Measurements from ENCODE around the gene BAG5. TPM values are rescaled to one million over a fixed set of nuclear protein-coding genes. Genes with fewer than 3 reads are reported as not detected.
A peak's percentile ranks its signal among the peaks of the same experiment; 100 is the strongest.
"Not testable (repeated sequence)": the region's sequence is repeated elsewhere in the genome, so short reads cannot be mapped to it uniquely, and the experiment has no call there.

BAG5 gene
- total RNA-seq, 1 experiment from 2014 or later: 27.0 TPM

- POLR2A ChIA-PET; H3K36me3 ChIP-seq (ENCODE audit: control insufficient read depth in 1 of 2, insufficient read depth in 2 of 2, low read length in 2 of 2); H3K79me2 ChIP-seq (ENCODE audit: insufficient read depth, low read length); H3K9me3 ChIP-seq (ENCODE audit: control insufficient read depth in 1 of 2, insufficient read depth in 1 of 2, low read depth in 1 of 2, low read length in 2 of 2); intact Hi-C loops (cut with micrococcal nuclease); H2AFZ ChIP-seq (ENCODE audit: low read depth, low read length, poor library complexity, severe bottlenecking); H3K4me2 ChIP-seq (ENCODE audit: low read length); H4K20me1 ChIP-seq (ENCODE audit: insufficient read depth); H3K9ac ChIP-seq (ENCODE audit: low read length); BruUV-seq (replicated peaks); H3K27ac ChIP-seq (ENCODE audit: low read depth, low read length); RAD21 ChIA-PET (ENCODE audit: low non-redundant PET in 1 of 2, low total read pairs in 2 of 2, uncharacterized antibody in 2 of 2, unreplicated experiment in 2 of 2); H3K27me3 ChIP-seq (ENCODE audit: insufficient read depth, low read length); H3K4me3 ChIP-seq (replicated peaks in 1 of 2; ENCODE audit: low read depth in 1 of 2, low read length in 2 of 2); ATAC-seq; H3K9me2 ChIP-seq (ENCODE audit: insufficient read depth); H3K4me1 ChIP-seq (ENCODE audit: control insufficient read depth in 1 of 2, insufficient read depth in 2 of 2, low read length in 2 of 2); DNase-seq (ENCODE audit: low read depth, low spot score): not testable (repeated sequence)
- CTCF ChIA-PET: interaction anchor here (0.6 kb wide), 1 partner anchor 488 kb away, joined by 4 read pairs; no protein-coding TSS in a partner anchor
These were observed 46.6 kb upstream of the BAG5 start for GRCh38 chr14:103609081-103609480.

DNA sequence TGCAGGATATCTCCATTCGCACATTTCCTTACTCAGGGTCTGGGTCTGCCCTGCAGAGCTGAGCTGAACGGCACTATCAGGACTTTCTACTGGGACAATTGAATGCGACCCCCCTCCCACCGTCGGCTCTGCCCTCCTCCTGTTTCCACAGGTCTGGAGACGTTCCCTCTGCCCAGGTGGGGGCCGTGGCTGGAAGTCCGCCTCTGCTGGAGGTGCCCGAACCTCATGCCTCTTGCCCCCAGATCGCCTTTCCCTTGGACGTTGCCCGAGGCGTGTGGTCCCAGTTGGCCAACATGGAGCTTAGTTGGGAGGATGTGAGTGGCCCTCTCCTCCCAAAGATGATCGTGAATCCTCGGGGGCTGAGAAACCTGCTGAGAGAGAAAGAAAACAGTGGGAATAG, 45.4 kb upstream of the BAG5 start:
- H3K36me3 ChIP-seq (ENCODE audit: control insufficient read depth in 1 of 2, insufficient read depth in 2 of 2, low read length in 2 of 2): no peaks in the 10 kb centered on the region
- ATAC-seq (no peak), DNase-seq (ENCODE audit: low read depth, low spot score) (no peak)
- no peak overlapping the region for H3K27ac ChIP-seq (ENCODE audit: low read depth, low read length)
- intact Hi-C loops (cut with micrococcal nuclease): no loop called here
- H3K79me2 ChIP-seq (ENCODE audit: insufficient read depth, low read length): no peaks in the 10 kb centered on the region
- no peaks in the 10 kb centered on the region for H3K9me2 ChIP-seq (ENCODE audit: insufficient read depth)
- no peak for TF ChIP-seq EGR1 (IDR thresholded peaks at IDR 0.05; ENCODE audit: low read depth)
- no peak overlapping the region for H2AFZ ChIP-seq (ENCODE audit: low read depth, low read length, poor library complexity, severe bottlenecking)
- H3K4me3 ChIP-seq (replicated peaks in 1 of 2; ENCODE audit: low read depth in 1 of 2, low read length in 2 of 2): no peak overlapping the region
- BruUV-seq (replicated peaks): no TSS peak
- H4K20me1 ChIP-seq (ENCODE audit: insufficient read depth): no peaks in the 10 kb centered on the region
- H3K4me2 ChIP-seq (ENCODE audit: low read length): no peak overlapping the region
- no peak overlapping the region for H3K9ac ChIP-seq (ENCODE audit: low read length)
- CTCF ChIA-PET: no interaction called here
- POLR2A ChIA-PET: no interaction called here
- no peaks in the 10 kb centered on the region for H3K27me3 ChIP-seq (ENCODE audit: insufficient read depth, low read length)
- H3K9me3 ChIP-seq (ENCODE audit: control insufficient read depth in 1 of 2, insufficient read depth in 1 of 2, low read depth in 1 of 2, low read length in 2 of 2): peaks cover 0 to 9% of the 10 kb centered on the region in 2 experiments; a peak in 2 of 4 replicates
- no peaks in the 10 kb centered on the region for H3K4me1 ChIP-seq (ENCODE audit: control insufficient read depth in 1 of 2, insufficient read depth in 2 of 2, low read length in 2 of 2)
- RAD21 ChIA-PET (ENCODE audit: low non-redundant PET in 1 of 2, low total read pairs in 2 of 2, uncharacterized antibody in 2 of 2, unreplicated experiment in 2 of 2): no interaction called here

GRCh38 chr14:103606963-103607668, 44.7 kb upstream of the BAG5 start:
- no peak for TF ChIP-seq POLR2AphosphoS5 (IDR thresholded peaks at IDR 0.05; ENCODE audit: low read depth, low read length)
- TF ChIP-seq, protein P1, sequence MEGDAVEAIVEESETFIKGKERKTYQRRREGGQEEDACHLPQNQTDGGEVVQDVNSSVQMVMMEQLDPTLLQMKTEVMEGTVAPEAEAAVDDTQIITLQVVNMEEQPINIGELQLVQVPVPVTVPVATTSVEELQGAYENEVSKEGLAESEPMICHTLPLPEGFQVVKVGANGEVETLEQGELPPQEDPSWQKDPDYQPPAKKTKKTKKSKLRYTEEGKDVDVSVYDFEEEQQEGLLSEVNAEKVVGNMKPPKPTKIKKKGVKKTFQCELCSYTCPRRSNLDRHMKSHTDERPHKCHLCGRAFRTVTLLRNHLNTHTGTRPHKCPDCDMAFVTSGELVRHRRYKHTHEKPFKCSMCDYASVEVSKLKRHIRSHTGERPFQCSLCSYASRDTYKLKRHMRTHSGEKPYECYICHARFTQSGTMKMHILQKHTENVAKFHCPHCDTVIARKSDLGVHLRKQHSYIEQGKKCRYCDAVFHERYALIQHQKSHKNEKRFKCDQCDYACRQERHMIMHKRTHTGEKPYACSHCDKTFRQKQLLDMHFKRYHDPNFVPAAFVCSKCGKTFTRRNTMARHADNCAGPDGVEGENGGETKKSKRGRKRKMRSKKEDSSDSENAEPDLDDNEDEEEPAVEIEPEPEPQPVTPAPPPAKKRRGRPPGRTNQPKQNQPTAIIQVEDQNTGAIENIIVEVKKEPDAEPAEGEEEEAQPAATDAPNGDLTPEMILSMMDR (IDR thresholded peaks at IDR 0.05 in 2 of 3, conservative IDR thresholded peaks at IDR 0.05 in 1 of 3; ENCODE audit: borderline replicate concordance in 1 of 3, insufficient read depth in 1 of 3, low read depth in 2 of 3, low read length in 2 of 3): peak in 2 of 3 experiments; percentile 9 to 16; a peak in 1 of 6 replicates
- no peak for TF ChIP-seq ZFX (IDR thresholded peaks at IDR 0.05)
- peak; percentile 41 for TF ChIP-seq RAD21 (IDR thresholded peaks at IDR 0.05; ENCODE audit: low read depth)
- Histone ChIP-seq H3K79me2 (ENCODE audit: insufficient read depth, low read length) (no peaks in the 10 kb centered on the region), H2AFZ (ENCODE audit: low read depth, low read length, poor library complexity, severe bottlenecking) (no peak overlapping the region), H3K4me3 (replicated peaks in 1 of 2; ENCODE audit: low read depth in 1 of 2, low read length in 2 of 2) (no peak overlapping the region), H4K20me1 (ENCODE audit: insufficient read depth) (no peaks in the 10 kb centered on the region), H3K4me1 (ENCODE audit: control insufficient read depth in 1 of 2, insufficient read depth in 2 of 2, low read length in 2 of 2) (no peaks in the 10 kb centered on the region), H3K9ac (ENCODE audit: low read length) (no peak overlapping the region), H3K36me3 (ENCODE audit: control insufficient read depth in 1 of 2, insufficient read depth in 2 of 2, low read length in 2 of 2) (no peaks in the 10 kb centered on the region), H3K27me3 (ENCODE audit: insufficient read depth, low read length) (no peaks in the 10 kb centered on the region), H3K9me2 (ENCODE audit: insufficient read depth) (no peaks in the 10 kb centered on the region), H3K9me3 (ENCODE audit: control insufficient read depth in 1 of 2, insufficient read depth in 1 of 2, low read depth in 1 of 2, low read length in 2 of 2) (peaks cover 0 to 9% of the 10 kb centered on the region in 2 experiments; a peak in 2 of 4 replicates), H3K27ac (ENCODE audit: low read depth, low read length) (no peak overlapping the region), H3K4me2 (ENCODE audit: low read length) (no peak overlapping the region)
- ATAC-seq: peak; percentile 30; the same call in 1 of the 2 replicates
- no TSS peak for BruUV-seq (replicated peaks)
- intact Hi-C loops (cut with micrococcal nuclease): no loop called here
- RAD21 ChIA-PET (ENCODE audit: low non-redundant PET in 1 of 2, low total read pairs in 2 of 2, uncharacterized antibody in 2 of 2, unreplicated experiment in 2 of 2): no interaction called here
- DNase-seq (ENCODE audit: low read depth, low spot score): no peak
- POLR2A ChIA-PET: no interaction called here
- CTCF ChIA-PET: no interaction called here
